Osteoblast (primary cell): ENCODE results near the gene CACNA1I. TPM values are rescaled to one million over a fixed set of nuclear protein-coding genes. Genes with fewer than 3 reads are reported as not detected.
A peak's percentile ranks its signal among the peaks of the same experiment; 100 is the strongest.

Experiments
- DNase-seq: peaks from one replicate; pipeline ENCODE4 v3.0.0; 2011; ENCODE audit warnings: low spot score, mixed read lengths; ENCODE audit not compliant: insufficient read length; ENCODE audit errors: missing footprints
- H2AFZ ChIP-seq: 2 replicates; pipeline ENCODE4 v1.6.0; 2011; ENCODE audit warnings: mild to moderate bottlenecking, low read length
- H3K27ac ChIP-seq: 2 replicates; pipeline ENCODE4 v1.5.1; 2011; ENCODE audit warnings: mild to moderate bottlenecking, low read depth, low read length, moderate library complexity
- H3K27me3 ChIP-seq: 2 replicates; pipeline ENCODE4 v1.6.0; 2012; ENCODE audit warnings: mild to moderate bottlenecking, control low read depth, inconsistent platforms, low read length, moderate library complexity; ENCODE audit not compliant: insufficient read depth
- H3K36me3 ChIP-seq: 2 replicates; pipeline ENCODE4 v1.5.1; 2011; ENCODE audit warnings: mild to moderate bottlenecking, low read length, control low read depth, moderate library complexity; ENCODE audit not compliant: insufficient read depth
- H3K4me1 ChIP-seq: 2 replicates; pipeline ENCODE4 v1.5.1; 2011; ENCODE audit warnings: mild to moderate bottlenecking, low read length, control low read depth, moderate library complexity; ENCODE audit not compliant: insufficient read depth
- H3K4me2 ChIP-seq: 2 replicates; pipeline ENCODE4 v1.6.0; 2011; ENCODE audit warnings: mild to moderate bottlenecking, low read length; ENCODE audit not compliant: insufficient read depth
- H3K4me3 ChIP-seq: fragments of 200-600 bp; sonication (generic); 3 replicates; pipeline ENCODE4 v1.5.1; 2012; ENCODE audit warnings: mild to moderate bottlenecking, low read length, inconsistent platforms; ENCODE audit not compliant: insufficient read depth
- H3K79me2 ChIP-seq: 2 replicates; pipeline ENCODE4 v1.6.0; 2012; ENCODE audit warnings: mild to moderate bottlenecking, low read length, control low read depth, inconsistent platforms; ENCODE audit not compliant: insufficient read depth
- H3K9me3 ChIP-seq: 2 replicates; pipeline ENCODE4 v1.5.1; 2011; ENCODE audit warnings: low read depth, low read length, control low read depth
- H4K20me1 ChIP-seq: 2 replicates; pipeline ENCODE4 v1.6.0; 2012; ENCODE audit warnings: mild to moderate bottlenecking, low read length, control low read depth; ENCODE audit not compliant: insufficient read depth
- CTCF ChIP-seq: IDR thresholded peaks from 2 replicates; pipeline ENCODE4 v1.5.1; 2011; ENCODE audit warnings: mild to moderate bottlenecking, low read depth, low read length, moderate library complexity; ENCODE audit errors: extremely low read depth
- total RNA-seq: library from RNA; depleted of rRNA; stranded (reverse); fragments of >200 nt; gene quantifications from 2 replicates; pipeline ENCODE4 v1.2.3, GENCODE V29; 2012

CACNA1I gene
- total RNA-seq, 1 donor, result under 0.01 TPM

- Histone ChIP-seq H3K4me3 (no peak overlapping the region), H3K36me3 (no peaks in the 10 kb centered on the region), H3K27ac (no peak overlapping the region), H3K79me2 (no peaks in the 10 kb centered on the region), H3K27me3 (peaks cover 21% of the 10 kb centered on the region), H3K9me3 (no peaks in the 10 kb centered on the region), H3K4me2 (no peak overlapping the region), H4K20me1 (no peaks in the 10 kb centered on the region), H3K4me1 (peaks cover 9% of the 10 kb centered on the region), H2AFZ (no peak overlapping the region)
- no peak for DNase-seq
- no peak for TF ChIP-seq CTCF
These were observed 26.0 kb downstream of the CACNA1I start for GRCh38 chr22:39596601-39597000.

- no peaks in the 10 kb centered on the region for H3K9me3 ChIP-seq
- DNase-seq, result peak; percentile 68
- no peak overlapping the region for H3K4me3 ChIP-seq
- no peaks in the 10 kb centered on the region for H4K20me1 ChIP-seq
- no peaks in the 10 kb centered on the region for H3K36me3 ChIP-seq
- no peak overlapping the region for H3K4me2 ChIP-seq
- no peak overlapping the region for H2AFZ ChIP-seq
- peaks cover 7% of the 10 kb centered on the region for H3K4me1 ChIP-seq
- TF ChIP-seq CTCF, result no peak
- no peak overlapping the region for H3K27ac ChIP-seq
- H3K79me2 ChIP-seq, result no peaks in the 10 kb centered on the region
- H3K27me3 ChIP-seq, result peaks cover 21% of the 10 kb centered on the region
These were observed 26.8 kb downstream of the CACNA1I start for GRCh38 chr22:39597236-39597869.

- TF ChIP-seq CTCF, result no peak
- H4K20me1 ChIP-seq, result no peaks in the 10 kb centered on the region
- H2AFZ ChIP-seq, result no peak overlapping the region
- H3K27me3 ChIP-seq, result peaks cover 21% of the 10 kb centered on the region
- no peaks in the 10 kb centered on the region for H3K9me3 ChIP-seq
- no peaks in the 10 kb centered on the region for H3K36me3 ChIP-seq
- peak; percentile 63 for DNase-seq
- H3K4me2 ChIP-seq, result no peak overlapping the region
- no peak overlapping the region for H3K27ac ChIP-seq
- H3K4me3 ChIP-seq, result no peak overlapping the region
- H3K79me2 ChIP-seq, result no peaks in the 10 kb centered on the region
- no peaks in the 10 kb centered on the region for H3K4me1 ChIP-seq
These were observed 27.7 kb downstream of the CACNA1I start for GRCh38 chr22:39598017-39598965.
